ENCODE results near the gene ERBB3.

DNA sequence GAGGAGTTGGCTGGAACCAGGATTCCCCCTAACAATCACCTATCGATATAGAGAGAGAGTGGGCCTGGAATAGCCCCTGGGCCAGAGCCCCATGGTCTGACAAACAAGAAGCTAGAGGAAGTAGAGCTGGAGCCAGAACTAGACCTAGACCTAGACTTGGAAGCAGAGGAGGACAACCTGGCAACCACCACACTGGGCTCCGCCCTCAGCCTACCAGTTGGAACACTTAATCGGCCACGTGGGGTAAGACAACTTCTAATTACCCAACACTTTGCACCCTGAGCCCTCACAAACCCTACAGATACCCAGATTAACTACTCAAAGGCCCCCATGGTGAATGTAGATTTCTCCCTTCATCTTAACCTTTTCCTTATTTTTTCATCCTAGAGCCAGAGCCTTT is 19.8 kb downstream of the ERBB3 start:
- TF ChIP-seq POLR2AphosphoS5 (IDR thresholded peaks at IDR 0.05) (no peak), EP300 (IDR thresholded peaks at IDR 0.05) (no peak)
- TF ChIP-seq, protein P1, sequence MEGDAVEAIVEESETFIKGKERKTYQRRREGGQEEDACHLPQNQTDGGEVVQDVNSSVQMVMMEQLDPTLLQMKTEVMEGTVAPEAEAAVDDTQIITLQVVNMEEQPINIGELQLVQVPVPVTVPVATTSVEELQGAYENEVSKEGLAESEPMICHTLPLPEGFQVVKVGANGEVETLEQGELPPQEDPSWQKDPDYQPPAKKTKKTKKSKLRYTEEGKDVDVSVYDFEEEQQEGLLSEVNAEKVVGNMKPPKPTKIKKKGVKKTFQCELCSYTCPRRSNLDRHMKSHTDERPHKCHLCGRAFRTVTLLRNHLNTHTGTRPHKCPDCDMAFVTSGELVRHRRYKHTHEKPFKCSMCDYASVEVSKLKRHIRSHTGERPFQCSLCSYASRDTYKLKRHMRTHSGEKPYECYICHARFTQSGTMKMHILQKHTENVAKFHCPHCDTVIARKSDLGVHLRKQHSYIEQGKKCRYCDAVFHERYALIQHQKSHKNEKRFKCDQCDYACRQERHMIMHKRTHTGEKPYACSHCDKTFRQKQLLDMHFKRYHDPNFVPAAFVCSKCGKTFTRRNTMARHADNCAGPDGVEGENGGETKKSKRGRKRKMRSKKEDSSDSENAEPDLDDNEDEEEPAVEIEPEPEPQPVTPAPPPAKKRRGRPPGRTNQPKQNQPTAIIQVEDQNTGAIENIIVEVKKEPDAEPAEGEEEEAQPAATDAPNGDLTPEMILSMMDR (IDR thresholded peaks at IDR 0.05): no peak

Measured in upper lobe of left lung (tissue), 4 donors.